ENCODE data around the gene LARP1.

The LARP1 gene

DNA sequence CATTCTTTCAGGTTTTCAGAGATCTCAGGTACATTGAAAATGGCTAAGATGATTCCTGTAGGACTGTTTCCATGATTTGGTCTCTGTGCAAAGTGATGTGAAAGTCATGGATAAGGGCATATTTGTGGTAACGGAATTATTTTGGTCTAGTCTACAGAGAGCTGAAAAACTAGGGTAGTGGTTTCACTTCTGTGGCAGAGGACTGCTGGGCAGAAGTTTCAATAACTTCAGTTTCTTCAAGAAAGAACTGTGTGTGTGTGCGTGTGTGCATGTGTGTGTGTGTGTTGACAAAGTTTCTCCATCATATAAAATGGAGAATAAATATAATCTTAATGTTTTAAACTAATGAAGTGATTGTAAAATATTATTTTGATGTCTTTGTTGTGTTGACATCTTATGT is 107.6 kb downstream of the LARP1 start:
- no peak overlapping the region for H3K27ac ChIP-seq (ENCODE audit: insufficient read depth, low read depth, low read length, poor library complexity, severe bottlenecking)
- H3K36me3 ChIP-seq (ENCODE audit: control insufficient read depth, insufficient read depth, low read length), result peaks cover 9% of the 10 kb centered on the region
- no peaks in the 10 kb centered on the region for H3K4me1 ChIP-seq (ENCODE audit: control insufficient read depth, insufficient read depth, low read length)
- no peak overlapping the region for H3K4me3 ChIP-seq (ENCODE audit: insufficient read depth, low read depth, low read length)
- WGBS, 2 experiments, result 89 to 98% methylated on average over 2 of the region's 2 CpGs
- no peaks in the 10 kb centered on the region for H3K27me3 ChIP-seq (ENCODE audit: control insufficient read depth, insufficient read depth, low read length, poor library complexity, severe bottlenecking)
- no peaks in the 10 kb centered on the region for H3K9me3 ChIP-seq (ENCODE audit: control insufficient read depth, low read length)

DNA sequence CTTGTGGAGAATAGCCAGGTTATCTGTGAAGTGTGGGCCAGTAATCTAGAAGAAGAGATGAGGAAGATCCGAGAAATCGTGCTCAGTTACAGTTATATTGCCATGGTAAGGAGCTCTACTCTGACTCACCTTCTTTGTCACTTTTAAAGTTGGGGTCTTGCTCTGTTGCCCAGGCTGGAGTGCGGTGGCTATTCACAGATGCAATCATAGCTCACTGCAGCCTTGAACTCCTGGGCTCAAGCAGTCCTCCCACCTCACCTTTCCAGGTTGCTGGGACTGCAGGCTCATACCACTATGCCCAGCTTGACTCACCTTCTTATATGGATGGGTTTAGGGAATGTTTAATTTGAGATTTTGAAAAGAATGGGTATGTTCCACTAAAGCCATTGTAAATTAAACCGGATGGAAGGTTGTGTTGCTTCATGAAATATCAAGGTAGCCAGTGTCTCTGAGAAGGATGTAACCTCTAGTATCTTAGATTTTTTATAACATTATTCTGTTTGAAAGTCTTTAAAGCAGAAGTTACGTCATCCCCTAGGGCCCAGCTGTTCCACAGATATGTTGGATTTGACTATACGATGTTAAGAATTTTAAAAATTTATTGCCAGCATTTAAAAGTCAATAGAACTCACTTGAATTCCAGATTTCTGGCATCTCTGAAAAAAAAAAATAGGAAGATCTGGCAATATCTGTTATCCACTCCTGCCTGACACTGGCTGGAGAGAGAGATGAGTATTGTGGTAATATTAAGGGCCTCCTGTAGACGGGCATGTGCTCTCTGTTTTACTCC is 108.3 kb downstream of the LARP1 start:
- WGBS, 2 experiments, result 91 to 94% methylated on average over 7 of the region's 7 CpGs
- no peak overlapping the region for H3K4me3 ChIP-seq (ENCODE audit: insufficient read depth, low read depth, low read length)
- H3K9me3 ChIP-seq (ENCODE audit: control insufficient read depth, low read length), result no peaks in the 10 kb centered on the region
- no peaks in the 10 kb centered on the region for H3K4me1 ChIP-seq (ENCODE audit: control insufficient read depth, insufficient read depth, low read length)
- H3K36me3 ChIP-seq (ENCODE audit: control insufficient read depth, insufficient read depth, low read length), result peaks cover 9% of the 10 kb centered on the region
- no peak overlapping the region for H3K27ac ChIP-seq (ENCODE audit: insufficient read depth, low read depth, low read length, poor library complexity, severe bottlenecking)
- no peaks in the 10 kb centered on the region for H3K27me3 ChIP-seq (ENCODE audit: control insufficient read depth, insufficient read depth, low read length, poor library complexity, severe bottlenecking)

DNA sequence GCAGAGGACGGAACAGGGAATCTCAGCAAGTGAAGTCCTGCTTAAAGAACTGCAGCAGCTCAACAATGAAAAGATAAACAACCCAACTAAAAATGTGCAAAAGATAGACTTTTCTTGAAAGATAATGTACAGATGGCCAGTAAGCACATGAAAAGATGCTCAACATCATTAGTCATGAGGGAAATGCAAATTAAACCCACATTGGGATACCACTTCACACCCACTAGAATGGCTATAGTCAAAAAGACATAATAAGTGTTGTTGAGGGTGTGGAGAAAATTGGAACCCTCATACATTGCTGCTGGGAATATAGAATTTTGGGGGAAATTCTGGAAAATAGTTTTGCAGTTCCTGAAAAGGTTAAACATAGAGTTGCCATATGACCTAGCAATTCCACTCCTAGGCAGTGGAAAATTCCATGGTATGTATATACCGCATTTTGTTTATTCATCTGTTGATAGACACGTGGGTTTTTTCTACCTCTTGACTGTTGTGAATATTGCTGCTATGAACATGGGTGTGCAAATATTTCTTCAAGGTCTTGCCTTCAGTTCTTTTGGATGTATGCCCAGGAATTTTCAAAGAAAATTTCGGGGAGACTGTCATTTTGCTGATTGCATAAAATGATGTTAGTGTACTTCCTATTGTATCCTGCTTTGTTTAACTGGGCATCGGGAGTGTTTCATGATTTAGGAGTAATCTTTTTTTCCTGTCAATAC is 110.4 kb downstream of the LARP1 start:
- Histone ChIP-seq H3K9me3 (ENCODE audit: control insufficient read depth, low read length) (no peaks in the 10 kb centered on the region), H3K4me1 (ENCODE audit: control insufficient read depth, insufficient read depth, low read length) (no peaks in the 10 kb centered on the region), H3K27ac (ENCODE audit: insufficient read depth, low read depth, low read length, poor library complexity, severe bottlenecking) (no peak overlapping the region), H3K4me3 (ENCODE audit: insufficient read depth, low read depth, low read length) (no peak overlapping the region), H3K27me3 (ENCODE audit: control insufficient read depth, insufficient read depth, low read length, poor library complexity, severe bottlenecking) (no peaks in the 10 kb centered on the region), H3K36me3 (ENCODE audit: control insufficient read depth, insufficient read depth, low read length) (peaks cover 13% of the 10 kb centered on the region)
- 96 to 98% methylated on average over 5 of the region's 5 CpGs for WGBS, 2 experiments

- Histone ChIP-seq H3K27ac (ENCODE audit: insufficient read depth, low read depth, low read length, poor library complexity, severe bottlenecking) (no peak overlapping the region), H3K27me3 (ENCODE audit: control insufficient read depth, insufficient read depth, low read length, poor library complexity, severe bottlenecking) (no peaks in the 10 kb centered on the region), H3K4me3 (ENCODE audit: insufficient read depth, low read depth, low read length) (no peak overlapping the region), H3K4me1 (ENCODE audit: control insufficient read depth, insufficient read depth, low read length) (no peaks in the 10 kb centered on the region), H3K9me3 (ENCODE audit: control insufficient read depth, low read length) (no peaks in the 10 kb centered on the region), H3K36me3 (ENCODE audit: control insufficient read depth, insufficient read depth, low read length) (peaks cover 18% of the 10 kb centered on the region)
- WGBS, 2 experiments, result 93 to 97% methylated on average over 2 of the region's 2 CpGs
Measured at GRCh38 chr5:154866841-154867240, 111.7 kb downstream of the LARP1 start.
